Endodermal cell (in vitro differentiated cells): ENCODE measurements around the gene RAB3GAP2. TPM values are rescaled to one million over a fixed set of nuclear protein-coding genes. Genes with fewer than 3 reads are reported as not detected.

Source experiments
- DNase-seq: peaks from one replicate; pipeline ENCODE4 v3.0.0-alpha.2; 2017
- H3K27ac ChIP-seq: 2 replicates; pipeline ENCODE4 v1.5.1; 2013; ENCODE audit warnings: mild to moderate bottlenecking, low read depth, low read length, moderate library complexity
- H3K27me3 ChIP-seq: 2 replicates; pipeline ENCODE4 v1.6.1; 2013; ENCODE audit warnings: mild to moderate bottlenecking, low read length, moderate library complexity; ENCODE audit not compliant: insufficient read depth, control insufficient read depth, poor library complexity, severe bottlenecking
- H3K36me3 ChIP-seq: 2 replicates; pipeline ENCODE4 v1.7.0; 2013; ENCODE audit warnings: mild to moderate bottlenecking, low read length, moderate library complexity; ENCODE audit not compliant: control insufficient read depth, insufficient read depth
- H3K4me1 ChIP-seq: one replicate; pipeline ENCODE4 v1.7.0; 2013; ENCODE audit warnings: low read length; ENCODE audit not compliant: control insufficient read depth, insufficient read depth
- H3K4me3 ChIP-seq: 2 replicates; pipeline ENCODE4 v1.5.1; 2013; ENCODE audit warnings: mild to moderate bottlenecking, low read length, moderate library complexity
- H3K9ac ChIP-seq: 2 replicates; pipeline ENCODE4 v1.6.1; 2013; ENCODE audit warnings: mild to moderate bottlenecking, low read length, moderate library complexity; ENCODE audit not compliant: poor library complexity, severe bottlenecking; ENCODE audit errors: extremely low read depth
- H3K9me3 ChIP-seq: 2 replicates; pipeline ENCODE4 v1.6.1; 2013; ENCODE audit warnings: mild to moderate bottlenecking, low read length, moderate library complexity; ENCODE audit not compliant: control insufficient read depth
- H3K27ac Mint-ChIP-seq: 2 replicates; pipeline ENCODE4 v1.8.0; 2020; ENCODE audit warnings: mixed read lengths
- H3K27me3 Mint-ChIP-seq: 2 replicates; pipeline ENCODE4 v1.8.0; 2021; ENCODE audit warnings: mild to moderate bottlenecking, mixed read lengths; ENCODE audit not compliant: insufficient read depth
- H3K36me3 Mint-ChIP-seq: 2 replicates; pipeline ENCODE4 v1.8.0; 2020; ENCODE audit warnings: low read depth, mixed read lengths
- H3K4me1 Mint-ChIP-seq: 2 replicates; pipeline ENCODE4 v1.8.0; 2020; ENCODE audit warnings: mixed read lengths
- H3K4me3 Mint-ChIP-seq: 2 replicates; pipeline ENCODE4 v1.8.0; 2020; ENCODE audit warnings: mild to moderate bottlenecking, moderate library complexity, mixed read lengths
- H3K9me3 Mint-ChIP-seq: 2 replicates; pipeline ENCODE4 v1.8.0; 2020; ENCODE audit warnings: mild to moderate bottlenecking, mixed read lengths
- WGBS, 2 experiments: methylation state at CpG; one replicate each; pipeline versions ENCODE4 v1.1.5 to v1.1.7; 2013; ENCODE audit warnings: missing lambda C conversion rate in 2 of 2, mixed read lengths in 1 of 2; ENCODE audit not compliant: insufficient coverage in 1 of 2, insufficient read length in 1 of 2; 5-methylcytosine and 5-hydroxymethylcytosine counted together
- total RNA-seq, 2 donors: library from RNA; stranded (reverse); fragmentation: NEBNext Ultra II Directional in 1 of 2; extraction: Animal tissue kit (Norgen Biotek cat#: 25700) in 1 of 2; gene quantifications; 2 replicates in 1 of 2; 3 replicates in 1 of 2; pipeline ENCODE4 v1.2.1, GENCODE V29; 2021
- TF ChIP-seq, protein P1 (sequence below): fragments of 200-600 bp; sonication (generic); conservative IDR thresholded peaks from 2 replicates; pipeline ENCODE4 v1.5.0; 2021; ENCODE audit warnings: antibody characterized with exemption, mild to moderate bottlenecking

The RAB3GAP2 gene
- total RNA-seq, 2 donors from 2014 or later: 39.3 to 50.4 TPM

DNA sequence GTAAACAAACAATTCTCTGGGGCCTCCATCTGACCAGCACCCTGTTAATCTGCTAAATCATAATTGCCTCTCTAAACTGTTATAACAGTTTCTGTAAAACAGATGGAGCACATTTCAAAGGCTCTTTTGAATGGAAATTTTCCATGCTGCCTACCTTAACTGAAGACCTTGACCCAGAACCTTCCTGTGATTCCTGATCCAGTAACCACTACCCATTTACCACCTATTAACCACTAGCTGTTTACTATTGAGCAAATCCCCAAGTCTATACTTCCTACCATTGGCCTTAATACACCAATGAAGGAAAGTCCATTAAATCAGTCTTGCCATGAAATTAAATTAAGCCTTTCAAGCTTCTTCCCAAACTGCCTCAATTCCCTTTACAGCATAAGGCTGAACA is 46.3 kb downstream of the RAB3GAP2 start:
- H3K27me3 Mint-ChIP-seq: no peaks in the 10 kb centered on the region
- no peak overlapping the region for H3K27ac ChIP-seq
- H3K36me3 ChIP-seq: peaks cover 25% of the 10 kb centered on the region
- no peaks in the 10 kb centered on the region for H3K9me3 Mint-ChIP-seq
- H3K4me3 ChIP-seq: no peak overlapping the region
- H3K4me1 ChIP-seq: no peaks in the 10 kb centered on the region
- no peak overlapping the region for H3K4me3 Mint-ChIP-seq
- H3K27ac Mint-ChIP-seq: no peak overlapping the region
- no peaks in the 10 kb centered on the region for H3K27me3 ChIP-seq
- peaks cover 8% of the 10 kb centered on the region for H3K4me1 Mint-ChIP-seq
- DNase-seq: no peak
- peaks cover 6% of the 10 kb centered on the region for H3K36me3 Mint-ChIP-seq
- no peak overlapping the region for H3K9ac ChIP-seq
- TF ChIP-seq, protein P1, sequence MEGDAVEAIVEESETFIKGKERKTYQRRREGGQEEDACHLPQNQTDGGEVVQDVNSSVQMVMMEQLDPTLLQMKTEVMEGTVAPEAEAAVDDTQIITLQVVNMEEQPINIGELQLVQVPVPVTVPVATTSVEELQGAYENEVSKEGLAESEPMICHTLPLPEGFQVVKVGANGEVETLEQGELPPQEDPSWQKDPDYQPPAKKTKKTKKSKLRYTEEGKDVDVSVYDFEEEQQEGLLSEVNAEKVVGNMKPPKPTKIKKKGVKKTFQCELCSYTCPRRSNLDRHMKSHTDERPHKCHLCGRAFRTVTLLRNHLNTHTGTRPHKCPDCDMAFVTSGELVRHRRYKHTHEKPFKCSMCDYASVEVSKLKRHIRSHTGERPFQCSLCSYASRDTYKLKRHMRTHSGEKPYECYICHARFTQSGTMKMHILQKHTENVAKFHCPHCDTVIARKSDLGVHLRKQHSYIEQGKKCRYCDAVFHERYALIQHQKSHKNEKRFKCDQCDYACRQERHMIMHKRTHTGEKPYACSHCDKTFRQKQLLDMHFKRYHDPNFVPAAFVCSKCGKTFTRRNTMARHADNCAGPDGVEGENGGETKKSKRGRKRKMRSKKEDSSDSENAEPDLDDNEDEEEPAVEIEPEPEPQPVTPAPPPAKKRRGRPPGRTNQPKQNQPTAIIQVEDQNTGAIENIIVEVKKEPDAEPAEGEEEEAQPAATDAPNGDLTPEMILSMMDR: no peak
- no peaks in the 10 kb centered on the region for H3K9me3 ChIP-seq

- H3K4me3 Mint-ChIP-seq: no peak overlapping the region
- Histone ChIP-seq H3K9ac (no peak overlapping the region), H3K36me3 (peaks cover 24% of the 10 kb centered on the region), H3K9me3 (no peaks in the 10 kb centered on the region), H3K4me3 (no peak overlapping the region), H3K27ac (no peak overlapping the region), H3K4me1 (no peaks in the 10 kb centered on the region), H3K27me3 (no peaks in the 10 kb centered on the region)
- peaks cover 6% of the 10 kb centered on the region for H3K4me1 Mint-ChIP-seq
- H3K27me3 Mint-ChIP-seq: no peaks in the 10 kb centered on the region
- peak overlapping the region; percentile 28 for H3K27ac Mint-ChIP-seq
- DNase-seq: no peak
- H3K36me3 Mint-ChIP-seq: peaks cover 8% of the 10 kb centered on the region
- WGBS, 2 experiments: 89 to 95% methylated on average over 1 of the region's 1 CpG
- no peaks in the 10 kb centered on the region for H3K9me3 Mint-ChIP-seq
- TF ChIP-seq, protein P1: no peak
Observed at GRCh38 chr1:220224611-220225124, 47.6 kb downstream of the RAB3GAP2 start.

GRCh38 chr1:220224033-220224432 is 48.2 kb downstream of the RAB3GAP2 start:
- TF ChIP-seq, protein P1: no peak
- Histone ChIP-seq H3K9me3 (no peaks in the 10 kb centered on the region), H3K36me3 (peaks cover 19% of the 10 kb centered on the region), H3K27ac (no peak overlapping the region), H3K27me3 (no peaks in the 10 kb centered on the region), H3K4me3 (no peak overlapping the region), H3K4me1 (no peaks in the 10 kb centered on the region), H3K9ac (no peak overlapping the region)
- WGBS, 2 experiments: 87 to 100% methylated on average over 1 of the region's 2 CpGs
- Mint-ChIP-seq H3K4me1 (peaks cover 6% of the 10 kb centered on the region), H3K4me3 (no peak overlapping the region), H3K27ac (no peak overlapping the region), H3K27me3 (no peaks in the 10 kb centered on the region), H3K36me3 (peaks cover 8% of the 10 kb centered on the region), H3K9me3 (no peaks in the 10 kb centered on the region)
- DNase-seq: no peak
